Glutamatergic neuron (in vitro differentiated cells): Measurements from ENCODE around the gene PRR14L. TPM values are rescaled to one million over a fixed set of nuclear protein-coding genes. Genes with fewer than 3 reads are reported as not detected.
A peak's percentile ranks its signal among the peaks of the same experiment; 100 is the strongest.

Experiments
- DNase-seq: peaks from one replicate; pipeline ENCODE4 v3.0.0; 2022
- H3K27ac Mint-ChIP-seq: one replicate; pipeline ENCODE4 v1.8.0; 2020; ENCODE audit warnings: mild to moderate bottlenecking, mixed read lengths, inconsistent platforms; ENCODE audit not compliant: unreplicated experiment
- H3K27me3 Mint-ChIP-seq: one replicate; pipeline ENCODE4 v1.8.0; 2020; ENCODE audit warnings: mild to moderate bottlenecking, moderate library complexity, mixed read lengths, inconsistent platforms; ENCODE audit not compliant: unreplicated experiment
- H3K36me3 Mint-ChIP-seq: one replicate; pipeline ENCODE4 v1.8.0; 2020; ENCODE audit warnings: mild to moderate bottlenecking, mixed read lengths, inconsistent platforms; ENCODE audit not compliant: unreplicated experiment
- H3K4me1 Mint-ChIP-seq: one replicate; pipeline ENCODE4 v1.8.0; 2020; ENCODE audit warnings: mild to moderate bottlenecking, low read depth, mixed read lengths, inconsistent platforms; ENCODE audit not compliant: unreplicated experiment
- H3K4me3 Mint-ChIP-seq: one replicate; pipeline ENCODE4 v1.8.0; 2020; ENCODE audit warnings: mild to moderate bottlenecking, mixed read lengths, inconsistent platforms; ENCODE audit not compliant: unreplicated experiment
- H3K9me3 Mint-ChIP-seq: one replicate; pipeline ENCODE4 v1.8.0; 2020; ENCODE audit warnings: mild to moderate bottlenecking, moderate library complexity, mixed read lengths, inconsistent platforms; ENCODE audit not compliant: unreplicated experiment
- total RNA-seq: library from RNA; stranded (reverse); fragmentation: NEBNext Ultra II Directional; extraction: Animal tissue kit (Norgen Biotek cat#: 25700); gene quantifications from one replicate; pipeline ENCODE4 v1.2.1, GENCODE V29; 2021; ENCODE audit not compliant: unreplicated experiment
- TF ChIP-seq, protein P1 (sequence below): fragments of 200-600 bp; sonication (generic); IDR thresholded peaks from one replicate; pipeline ENCODE4 v1.5.0; 2021; ENCODE audit not compliant: partially characterized antibody, unreplicated experiment

Gene PRR14L
- total RNA-seq, 1 donor from 2014 or later, result 104 TPM

DNA sequence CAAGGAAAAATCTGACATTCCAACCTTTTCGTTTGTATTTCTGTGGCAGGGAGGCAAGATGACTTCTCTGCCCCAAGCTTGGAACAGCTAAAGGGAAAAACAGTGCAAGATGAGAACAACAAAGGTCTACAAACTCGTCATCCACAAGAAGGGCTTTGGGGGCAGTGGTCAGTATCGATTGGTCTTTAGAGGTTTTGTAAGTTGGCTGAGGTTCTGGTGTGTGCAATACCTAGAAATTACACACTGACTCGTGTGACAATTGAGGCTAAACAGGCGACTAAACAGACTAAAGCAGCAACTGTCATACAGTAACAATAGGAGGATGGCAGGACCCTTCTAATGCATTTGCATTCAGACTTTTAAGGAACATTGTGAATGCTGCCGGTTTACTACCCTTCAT lies 4.9 kb upstream of the PRR14L start:
- Mint-ChIP-seq H3K36me3 (no peaks in the 10 kb centered on the region), H3K4me1 (peaks cover 9% of the 10 kb centered on the region), H3K9me3 (peaks cover 3% of the 10 kb centered on the region), H3K4me3 (peak overlapping the region; percentile 95), H3K27me3 (no peaks in the 10 kb centered on the region), H3K27ac (no peak overlapping the region)
- no peak for DNase-seq
- TF ChIP-seq, protein P1, sequence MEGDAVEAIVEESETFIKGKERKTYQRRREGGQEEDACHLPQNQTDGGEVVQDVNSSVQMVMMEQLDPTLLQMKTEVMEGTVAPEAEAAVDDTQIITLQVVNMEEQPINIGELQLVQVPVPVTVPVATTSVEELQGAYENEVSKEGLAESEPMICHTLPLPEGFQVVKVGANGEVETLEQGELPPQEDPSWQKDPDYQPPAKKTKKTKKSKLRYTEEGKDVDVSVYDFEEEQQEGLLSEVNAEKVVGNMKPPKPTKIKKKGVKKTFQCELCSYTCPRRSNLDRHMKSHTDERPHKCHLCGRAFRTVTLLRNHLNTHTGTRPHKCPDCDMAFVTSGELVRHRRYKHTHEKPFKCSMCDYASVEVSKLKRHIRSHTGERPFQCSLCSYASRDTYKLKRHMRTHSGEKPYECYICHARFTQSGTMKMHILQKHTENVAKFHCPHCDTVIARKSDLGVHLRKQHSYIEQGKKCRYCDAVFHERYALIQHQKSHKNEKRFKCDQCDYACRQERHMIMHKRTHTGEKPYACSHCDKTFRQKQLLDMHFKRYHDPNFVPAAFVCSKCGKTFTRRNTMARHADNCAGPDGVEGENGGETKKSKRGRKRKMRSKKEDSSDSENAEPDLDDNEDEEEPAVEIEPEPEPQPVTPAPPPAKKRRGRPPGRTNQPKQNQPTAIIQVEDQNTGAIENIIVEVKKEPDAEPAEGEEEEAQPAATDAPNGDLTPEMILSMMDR, result no peak

DNA sequence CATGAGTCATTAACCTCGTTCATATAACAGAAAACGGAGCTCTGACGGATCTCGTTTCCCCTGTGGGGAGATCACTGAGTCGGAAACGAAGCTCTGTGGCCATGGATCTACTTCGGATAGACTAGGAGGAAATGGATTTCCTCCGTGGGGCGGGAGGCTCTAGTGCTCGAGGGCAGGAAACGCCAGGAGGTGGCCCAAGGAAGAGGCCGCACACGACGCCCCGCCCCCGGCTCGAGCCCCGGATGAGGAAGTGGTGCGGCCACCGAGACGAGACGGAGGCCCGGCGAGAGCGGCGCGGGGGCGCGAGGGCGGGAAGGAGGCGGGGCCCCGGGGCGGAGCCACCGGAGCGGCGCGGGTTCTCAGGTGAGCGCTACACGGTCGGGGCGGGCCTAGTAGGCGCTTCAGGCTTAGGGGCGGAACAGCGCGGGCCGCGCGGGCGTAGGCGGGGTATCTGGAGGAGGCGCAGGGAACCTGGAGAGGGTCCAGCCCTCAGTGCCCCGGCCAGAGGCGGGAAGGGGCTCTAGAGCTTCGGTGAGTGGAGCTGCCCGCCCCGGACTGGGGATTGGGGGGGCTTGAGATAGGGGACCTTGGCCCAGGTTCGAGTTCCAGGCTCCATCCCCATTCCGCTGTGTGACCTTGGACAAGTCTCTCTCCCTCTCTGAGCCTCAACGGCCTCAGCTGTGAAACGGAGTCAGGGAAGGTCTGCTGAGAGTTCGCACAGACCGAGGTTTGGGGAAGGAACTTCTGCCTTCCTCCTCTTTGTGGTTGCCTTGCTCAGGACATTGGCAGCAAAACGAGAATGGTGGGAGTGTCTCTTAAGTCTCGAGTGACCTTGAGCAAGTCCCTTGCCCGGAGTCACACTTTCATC lies 3.9 kb upstream of the PRR14L start, which contains the start of gene DEPDC5:
Gene DEPDC5, plus strand, starts transcription at position 386 of the 868 bp plus-strand sequence. CDS start 903 bp downstream, outside the sequence.
- Mint-ChIP-seq H3K4me3 (peak within 1 kb of the TSS; percentile 95), H3K4me1 (peaks cover 9% of the 10 kb centered on the region), H3K27ac (peak within 1 kb of the TSS; percentile 99), H3K27me3 (no peaks in the 10 kb centered on the region), H3K9me3 (peaks cover 3% of the 10 kb centered on the region), H3K36me3 (no peaks in the 10 kb centered on the region)
- peak; percentile 96 for DNase-seq
- TF ChIP-seq, protein P1, result no peak

DNA sequence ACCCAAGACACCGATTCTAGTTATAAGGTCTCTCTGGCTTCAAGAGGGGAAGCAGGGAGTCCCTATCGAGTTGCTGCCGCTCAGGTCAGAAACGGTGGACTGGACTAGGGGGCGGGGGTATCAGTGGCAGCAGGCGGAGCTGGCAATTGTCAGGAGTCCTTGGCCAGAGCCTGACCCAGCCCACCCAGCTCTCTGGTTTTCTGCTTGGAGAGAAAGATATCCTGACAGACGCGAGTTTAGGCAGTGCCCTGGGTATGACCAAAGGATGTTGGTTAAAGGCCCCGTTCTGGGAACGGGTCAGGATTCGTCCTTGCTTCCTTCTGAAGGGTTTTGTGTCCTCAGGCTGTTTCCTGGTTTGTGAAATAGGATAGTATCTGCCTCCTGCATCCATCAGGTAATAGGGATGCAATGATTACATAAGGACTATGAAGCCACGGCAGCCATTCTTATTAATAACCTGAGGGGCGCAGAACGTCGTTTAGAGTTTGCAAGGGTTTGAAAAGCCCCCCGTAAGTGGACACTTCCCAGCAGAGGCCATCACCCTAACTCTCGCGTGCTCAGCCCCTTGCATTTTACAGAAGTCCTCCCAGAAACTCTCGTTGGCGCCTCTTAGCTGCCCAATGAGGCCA lies 3.2 kb upstream of the PRR14L start:
- H3K9me3 Mint-ChIP-seq, result peaks cover 3% of the 10 kb centered on the region
- no peaks in the 10 kb centered on the region for H3K36me3 Mint-ChIP-seq
- TF ChIP-seq, protein P1, result no peak
- peak; percentile 76 for DNase-seq
- H3K27ac Mint-ChIP-seq, result peak overlapping the region; percentile 99
- peak overlapping the region; percentile 95 for H3K4me3 Mint-ChIP-seq
- H3K27me3 Mint-ChIP-seq, result no peaks in the 10 kb centered on the region
- H3K4me1 Mint-ChIP-seq, result peaks cover 11% of the 10 kb centered on the region

GRCh38 chr22:31752096-31752847 lies 2.3 kb upstream of the PRR14L start:
- TF ChIP-seq, protein P1, result no peak
- Mint-ChIP-seq H3K36me3 (no peaks in the 10 kb centered on the region), H3K4me1 (peaks cover 11% of the 10 kb centered on the region), H3K27ac (peak overlapping the region; percentile 99), H3K9me3 (peaks cover 3% of the 10 kb centered on the region), H3K4me3 (peak overlapping the region; percentile 95), H3K27me3 (no peaks in the 10 kb centered on the region)
- DNase-seq, result no peak
